Astrocyte of the spinal cord (primary cell): Measurements from ENCODE around the gene ATP13A2.

ENCODE experiments used
- DNase-seq: peaks from one replicate; pipeline ENCODE4 v3.0.0; 2011; ENCODE audit warnings: low read depth, low spot score
- H3K4me3 ChIP-seq: 2 replicates; pipeline ENCODE4 v1.5.1; 2011; ENCODE audit warnings: low read depth, mild to moderate bottlenecking, low read length, moderate library complexity
- CTCF ChIP-seq: IDR thresholded peaks from 2 replicates; pipeline ENCODE4 v1.5.1; 2012; ENCODE audit warnings: low read depth, mild to moderate bottlenecking, low read length, inconsistent platforms
- in situ Hi-C: cut with HindIII; loops from 2 replicates; pipeline ENCODE4 v1.10.0; 2017; ENCODE audit warnings: low sequenced_read_pairs

Gene ATP13A2

GRCh38 chr1:16983649-16984048 is 28.1 kb downstream of the ATP13A2 start:
- TF ChIP-seq CTCF, result no peak

GRCh38 chr1:16982902-16983301 is 28.8 kb downstream of the ATP13A2 start:
- in situ Hi-C loops, result no loop called here
- TF ChIP-seq CTCF, result no peak
- no peak overlapping the region for H3K4me3 ChIP-seq
- DNase-seq, result no peak

More at GRCh38 chr1:16983649-16984048, 28.1 kb downstream of the ATP13A2 start:
- in situ Hi-C loops, result no loop called here
- no peak for DNase-seq
- H3K4me3 ChIP-seq, result no peak overlapping the region

- DNase-seq, result peak; percentile 87
- in situ Hi-C loops, result no loop called here
- no peak for TF ChIP-seq CTCF
- H3K4me3 ChIP-seq, result peak overlapping the region; percentile 79
Observed at GRCh38 chr1:16981269-16981849, 30.4 kb downstream of the ATP13A2 start.

GRCh38 chr1:16980473-16981268 is 31.1 kb downstream of the ATP13A2 start, which contains the start of gene MFAP2:
Gene MFAP2 (minus strand): TSS chr1:16980620. CDS start chr1:16978273, 2,347 bp downstream.
- peak within 1 kb of the TSS; percentile 79 for H3K4me3 ChIP-seq
- TF ChIP-seq CTCF, result no peak
- in situ Hi-C loops, result no loop called here
- peak; percentile 37 for DNase-seq

GRCh38 chr1:16979475-16980327 is 32.0 kb downstream of the ATP13A2 start:
- H3K4me3 ChIP-seq, result peak overlapping the region; percentile 79
- in situ Hi-C loops, result no loop called here
- peak; percentile 33 for DNase-seq
- TF ChIP-seq CTCF, result no peak
